Fibroblast of skin of left quadriceps (primary cell): ENCODE results near the gene AREL1.

Source experiments
- DNase-seq, 2 experiments: peaks; one replicate each; pipeline ENCODE4 v3.0.0-alpha.2; 2013; ENCODE audit warnings: low read depth in 2 of 2

AREL1 gene

DNA sequence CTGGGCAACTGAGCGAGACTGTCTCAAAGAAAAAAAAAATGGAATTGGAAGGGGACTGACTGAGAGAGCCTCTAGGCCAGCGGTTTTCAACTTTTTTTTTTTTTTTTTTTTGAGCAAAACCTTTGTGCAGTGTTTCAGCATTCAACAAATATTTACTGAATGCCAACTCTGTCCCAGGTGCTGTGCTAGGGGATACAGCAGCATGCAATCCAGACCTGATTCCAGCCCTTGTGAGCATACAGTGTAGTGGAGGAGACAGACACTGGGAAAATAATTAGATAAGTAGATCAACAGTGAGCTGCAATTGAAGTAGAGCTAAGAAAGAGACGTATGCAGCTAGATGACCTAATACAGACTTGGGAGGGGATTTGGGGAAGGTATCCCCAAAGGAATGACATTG, 77.0 kb downstream of the AREL1 start:
- DNase-seq: no peak

DNA sequence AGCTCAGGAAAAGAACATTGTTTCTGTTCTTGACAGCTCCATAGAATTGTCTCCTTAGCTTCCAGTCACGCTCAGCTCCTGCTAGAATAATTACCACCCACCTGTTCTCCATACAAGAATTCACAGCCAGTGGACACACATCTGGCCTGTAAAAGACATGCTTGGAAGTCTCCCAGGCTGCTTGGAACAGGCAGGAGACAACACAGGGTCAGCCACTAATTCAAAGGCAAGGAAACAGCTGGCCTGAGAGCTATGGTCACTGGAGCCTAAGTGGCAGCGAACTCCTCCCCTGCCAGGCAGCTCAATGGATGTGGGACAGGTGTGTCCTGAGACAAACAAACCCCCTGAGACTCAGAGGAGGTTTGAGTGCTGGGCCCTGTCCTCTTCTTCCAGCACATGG, 77.9 kb downstream of the AREL1 start:
- DNase-seq: no peak

DNA sequence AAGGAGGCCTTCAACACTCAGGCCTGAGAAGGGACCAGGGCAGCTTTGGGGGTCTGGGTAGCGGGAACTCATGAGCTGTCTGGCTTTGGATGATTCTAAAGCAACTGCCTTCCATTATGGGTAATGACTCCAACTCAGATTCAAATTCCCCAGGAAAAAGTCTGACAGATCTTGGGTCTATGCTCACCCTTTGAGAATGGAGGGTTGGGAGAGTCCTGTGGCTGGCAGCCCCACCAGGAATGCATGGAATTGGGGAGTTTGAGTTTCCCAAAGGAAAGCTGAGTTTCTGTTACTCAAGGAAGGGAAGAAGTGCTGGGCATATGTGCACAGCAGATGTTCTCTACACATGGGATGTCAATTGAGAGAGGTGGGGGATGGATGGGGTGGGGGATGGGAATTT, 78.4 kb downstream of the AREL1 start:
- DNase-seq: peak in 1 of 2 experiments; percentile 58

- no peak for DNase-seq
Measured at GRCh38 chr14:74630881-74631690, 81.8 kb downstream of the AREL1 start.

GRCh38 chr14:74628418-74628817, 84.5 kb downstream of the AREL1 start:
- no peak for DNase-seq

- no peak for DNase-seq
Measured at GRCh38 chr14:74627076-74627475, 85.8 kb downstream of the AREL1 start.

DNA sequence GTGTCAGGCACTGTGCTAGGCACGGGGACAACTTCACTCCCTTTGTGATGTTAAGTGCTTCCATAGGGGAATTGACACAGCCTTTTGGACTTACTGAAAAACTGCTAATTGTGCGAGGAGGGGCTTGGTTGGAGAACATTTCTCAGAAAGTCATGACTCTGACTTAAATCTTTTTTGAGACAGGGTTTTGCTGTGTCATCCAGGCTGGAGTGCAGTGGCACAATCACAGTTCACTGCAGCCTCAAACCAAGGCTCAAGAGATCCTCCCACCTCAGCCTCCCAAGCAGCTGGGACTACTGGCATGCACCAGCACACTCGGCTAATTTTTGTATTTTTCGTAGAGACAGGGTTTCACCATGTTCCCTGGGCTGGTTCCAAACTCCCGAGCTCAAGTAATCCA, 90.6 kb downstream of the AREL1 start:
- DNase-seq: no peak

GRCh38 chr14:74621556-74621955, 91.3 kb downstream of the AREL1 start:
- DNase-seq: no peak

GRCh38 chr14:74620923-74621322, 92.0 kb downstream of the AREL1 start:
- DNase-seq: no peak

- DNase-seq: peak; percentile 64 to 65
Measured at GRCh38 chr14:74620497-74620921, 92.4 kb downstream of the AREL1 start.

DNA sequence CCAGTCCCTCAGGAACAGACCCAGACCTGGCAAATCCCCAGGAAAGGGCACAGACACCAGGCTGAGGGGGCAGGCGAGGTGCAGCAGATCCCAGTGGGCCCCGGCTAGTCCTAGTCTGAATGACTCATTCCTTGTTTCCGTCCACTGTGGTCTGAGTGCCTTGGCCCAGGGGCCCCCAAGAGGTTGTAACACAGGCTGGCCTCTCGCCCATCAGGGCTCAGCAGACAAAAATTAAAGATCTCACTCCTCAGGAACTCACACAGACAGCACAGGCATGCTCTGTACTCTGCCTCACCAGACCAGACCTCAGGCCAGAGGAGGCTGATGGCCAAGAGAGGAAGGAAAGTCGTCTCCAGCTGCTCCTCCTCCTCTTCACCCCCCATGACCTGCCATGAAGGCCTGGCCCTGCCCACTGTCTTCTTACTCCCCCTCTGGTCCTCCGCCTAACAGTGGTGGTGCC, 93.2 kb downstream of the AREL1 start:
- peak; percentile 69 to 74 for DNase-seq

GRCh38 chr14:74618078-74618952, 94.6 kb downstream of the AREL1 start:
- peak in 1 of 2 experiments; percentile 36 for DNase-seq

GRCh38 chr14:74616996-74617700, 95.7 kb downstream of the AREL1 start:
- DNase-seq: no peak

GRCh38 chr14:74616507-74616906, 96.4 kb downstream of the AREL1 start:
- DNase-seq: peak; percentile 55 to 62

GRCh38 chr14:74615735-74616134, 97.1 kb downstream of the AREL1 start:
- no peak for DNase-seq

DNA sequence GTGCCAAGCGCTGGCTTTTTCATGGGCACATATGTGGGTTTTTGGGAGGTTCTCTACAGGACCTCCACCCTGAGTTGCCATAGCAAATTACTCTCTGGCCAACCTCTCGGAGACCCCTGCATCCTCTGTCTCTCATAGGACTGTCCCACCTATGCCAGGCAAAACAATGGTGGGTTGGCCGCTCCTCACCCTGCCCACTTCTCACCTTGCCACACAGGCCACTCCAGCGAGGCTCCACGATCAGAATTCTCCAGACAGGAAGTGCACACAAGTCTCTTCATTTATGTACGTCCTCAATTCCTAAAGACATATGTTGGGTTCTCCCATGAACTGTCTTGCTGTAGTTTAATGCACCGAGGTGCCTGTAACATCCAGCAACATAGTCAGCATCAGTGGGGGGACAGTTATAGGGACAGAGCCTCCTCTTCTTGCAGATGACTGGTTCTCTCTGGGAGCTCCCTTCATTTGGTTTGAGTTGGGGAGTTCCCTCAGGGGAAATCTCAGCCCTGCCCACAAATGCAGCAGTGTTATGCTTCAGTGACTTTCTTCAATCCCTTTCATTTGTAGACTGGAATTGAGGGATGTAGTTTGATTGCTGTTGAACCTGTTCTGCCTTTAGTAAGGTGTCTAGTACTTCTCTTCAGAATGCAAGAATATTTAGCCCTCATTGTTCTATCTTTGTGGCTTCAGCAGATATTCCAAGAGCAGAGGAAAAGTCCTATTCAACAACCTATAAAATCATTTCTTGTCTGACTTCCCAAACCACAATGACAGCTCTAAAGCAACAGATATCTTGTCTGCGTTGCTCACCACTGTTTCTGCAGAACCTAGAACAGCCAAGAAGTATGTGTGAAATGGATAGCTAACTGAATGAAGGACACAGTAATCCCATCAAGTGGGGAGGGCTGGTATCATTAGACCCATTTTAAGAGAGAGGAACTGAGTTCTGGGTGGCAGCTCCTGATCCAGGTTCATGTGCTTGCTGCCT, 98.1 kb downstream of the AREL1 start:
- DNase-seq: no peak

DNA sequence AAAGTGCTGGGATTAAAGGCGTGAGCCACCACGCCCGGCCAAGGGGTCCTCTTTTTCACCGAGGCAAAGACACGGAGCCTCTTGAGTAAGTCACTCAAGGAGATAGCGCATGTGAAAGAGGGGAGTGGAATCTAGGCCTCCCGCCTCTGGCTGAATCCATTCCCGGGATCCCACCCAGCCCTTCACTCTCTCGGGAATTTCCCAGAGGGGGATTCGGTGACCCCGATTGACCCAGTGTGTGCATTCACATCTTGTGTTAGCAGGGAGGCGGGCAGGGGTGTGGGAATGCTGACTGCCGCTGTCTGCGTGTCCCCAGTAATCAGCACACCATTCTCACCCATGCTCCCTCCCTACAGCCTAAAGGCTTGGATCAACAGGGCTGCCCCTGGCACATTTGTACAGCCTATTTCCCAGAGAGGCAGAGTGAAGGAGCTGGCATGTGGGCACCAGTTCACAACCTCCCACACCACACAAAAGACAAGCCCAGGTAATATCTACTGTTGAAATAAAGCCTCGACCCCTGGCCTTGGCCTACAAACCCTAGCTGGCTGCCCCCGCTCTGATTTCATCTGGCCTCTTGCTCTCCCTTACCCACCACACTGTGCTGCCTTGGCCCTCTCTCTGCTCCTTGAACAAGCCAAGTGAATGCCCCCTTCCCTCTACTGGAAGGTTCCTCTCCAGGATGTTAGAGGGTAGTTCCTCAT, 99.5 kb downstream of the AREL1 start:
- no peak for DNase-seq

- DNase-seq: peak; percentile 53 to 63
Measured at GRCh38 chr14:74612350-74613021, 100.4 kb downstream of the AREL1 start.

DNA sequence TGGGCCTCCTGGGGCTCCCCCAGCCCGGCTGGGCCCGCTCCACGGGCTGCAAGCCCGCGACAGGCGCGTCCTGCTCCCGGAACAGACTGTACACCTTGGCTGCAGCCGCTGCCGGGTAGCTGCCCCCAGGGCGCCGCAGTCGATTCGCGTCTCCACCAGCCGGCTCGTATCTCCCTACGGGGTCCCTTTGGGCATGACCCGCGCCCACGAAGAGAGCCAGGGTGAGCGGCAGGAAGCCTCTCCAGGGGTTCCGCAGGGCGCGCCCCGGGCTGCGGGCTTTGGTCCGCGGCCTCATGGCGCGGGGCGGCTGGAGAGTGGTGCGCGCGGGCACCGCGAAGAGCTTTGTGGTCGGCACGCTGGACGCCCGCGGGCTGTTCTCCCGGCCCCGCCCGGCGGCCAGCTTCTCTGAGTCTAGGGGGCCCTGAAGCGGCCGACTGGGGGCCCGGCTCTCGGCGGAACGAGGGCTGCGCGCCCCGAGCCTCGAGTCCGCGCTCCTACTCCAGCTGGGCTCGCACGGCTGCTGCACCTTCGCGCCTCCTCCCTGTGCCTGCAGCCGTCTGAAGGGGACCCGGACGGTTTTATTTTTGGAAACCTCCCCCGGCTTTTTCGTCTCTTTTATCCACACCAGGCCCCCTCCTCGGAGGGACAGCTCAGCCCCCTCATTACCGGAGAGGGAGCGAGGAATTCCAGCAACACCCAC, 101.1 kb downstream of the AREL1 start, which contains the start of gene LTBP2:
LTBP2 (minus strand) TSS at position 588 of the 700 bp plus-strand sequence; CDS start at position 295, 293 bp downstream.
- DNase-seq: no peak
